Measurements from ENCODE around the gene TNP2. TPM values are rescaled to one million over a fixed set of nuclear protein-coding genes. Genes with fewer than 3 reads are reported as not detected.
"Not testable (repeated sequence)": the region's sequence is repeated elsewhere in the genome, so short reads cannot be mapped to it uniquely, and the experiment has no call there.

TNP2 gene
- total and polyA plus RNA-seq, 2 of the 4 experiments (the other 2 are of a cell fraction): not detected

- DNase-seq (no peak), ATAC-seq (ENCODE audit: low read depth) (no peak)
- Histone ChIP-seq H4K5ac (ENCODE audit: low read depth, low read length) (no peak overlapping the region), H3K4ac (ENCODE audit: low read depth, low read length) (no peak overlapping the region), H3K79me1 (ENCODE audit: low read depth in 1 of 2, low read length in 2 of 2) (no peaks in the 10 kb centered on the region), H3K4me1 (ENCODE audit: control insufficient read depth, insufficient read depth, low read length) (peaks cover 10% of the 10 kb centered on the region), H3K27ac (ENCODE audit: insufficient read depth, low read length) (no peak overlapping the region), H3K23ac (ENCODE audit: low read depth, low read length) (no peak overlapping the region), H3K9ac (ENCODE audit: low read depth, low read length) (no peak overlapping the region), H3K56ac (ENCODE audit: extremely low read depth, insufficient read depth, low read length) (no peak overlapping the region), H3K36me3 (ENCODE audit: control insufficient read depth, insufficient read depth, low read length) (no peaks in the 10 kb centered on the region), H2BK15ac (ENCODE audit: low read depth, low read length) (no peak overlapping the region), H3K14ac (replicated peaks; ENCODE audit: low read depth, low read length) (no peak overlapping the region), H3K18ac (ENCODE audit: low read depth, low read length) (no peak overlapping the region), H3K4me3 (ENCODE audit: insufficient read depth, low read depth, low read length) (no peak overlapping the region), H2BK20ac (ENCODE audit: low read depth, low read length) (no peak overlapping the region; the same call in 1 of the 2 replicates), H3K4me2 (ENCODE audit: low read depth, low read length) (no peak overlapping the region), H4K91ac (ENCODE audit: insufficient read depth, low read depth, low read length) (no peak overlapping the region), H2AK9ac (replicated peaks; ENCODE audit: low read depth, low read length, poor library complexity) (no peak overlapping the region), H3K27me3 (ENCODE audit: control insufficient read depth, insufficient read depth, low read length) (no peaks in the 10 kb centered on the region), H3K9me3 (ENCODE audit: control insufficient read depth, insufficient read depth, low read length) (no peaks in the 10 kb centered on the region), H2BK5ac (ENCODE audit: low read depth, low read length, poor library complexity, severe bottlenecking) (no peak overlapping the region), H2AFZ (replicated peaks; ENCODE audit: low read length, poor library complexity) (no peak overlapping the region), H2AK5ac (ENCODE audit: low read depth, low read length) (0 out of 2 replicates have a peak overlapping the region, but pooled peaks have one; percentile 6), H2BK120ac (ENCODE audit: low read depth, low read length) (no peak overlapping the region), H4K8ac (ENCODE audit: low read depth in 2 of 2, low read length in 2 of 2) (no peak overlapping the region), H4K20me1 (ENCODE audit: insufficient read depth, low read length) (no peaks in the 10 kb centered on the region), H3K9me1 (ENCODE audit: insufficient read depth, low read length) (no peaks in the 10 kb centered on the region)
- no TSS peak for BruUV-seq (replicated peaks)
- no CpG with 5 or more reads among the region's 6 CpGs for WGBS, 2 experiments (ENCODE audit: extremely low coverage in 2 of 2, insufficient read length in 1 of 2)
- ChIA-PET CTCF (no interaction called here), POLR2A (ENCODE audit: unreplicated experiment) (no interaction called here)
- intact Hi-C loops (cut with micrococcal nuclease) (loop anchor here (5.0 kb wide), 1 partner anchor 52 kb away; no protein-coding TSS in a partner anchor), dilution Hi-C loops (cut with HindIII; ENCODE audit: low sequenced_read_pairs, unreplicated experiment) (no loop called here), in situ Hi-C loops (cut with MboI; ENCODE audit: low sequenced_read_pairs) (no loop called here)
- TF ChIP-seq CEBPB (IDR thresholded peaks at IDR 0.05; ENCODE audit: low read depth, low read length) (no peak), POLR2A (IDR thresholded peaks at IDR 0.05; ENCODE audit: low read depth, low read length) (no peak), USF2 (IDR thresholded peaks at IDR 0.05; ENCODE audit: low read depth, low read length) (no peak), NFE2L2 (IDR thresholded peaks at IDR 0.05; ENCODE audit: low read depth, low read length) (no peak), SMC3 (IDR thresholded peaks at IDR 0.05; ENCODE audit: low read depth, low read length) (no peak)
Observed at GRCh38 chr16:11299865-11300559, 30.9 kb upstream of the TNP2 start.

- H4K20me1 ChIP-seq (ENCODE audit: insufficient read depth, low read length); ATAC-seq (ENCODE audit: low read depth); H4K8ac ChIP-seq (ENCODE audit: low read depth in 2 of 2, low read length in 2 of 2); H2AK9ac ChIP-seq (replicated peaks; ENCODE audit: low read depth, low read length, poor library complexity); H3K56ac ChIP-seq (ENCODE audit: extremely low read depth, insufficient read depth, low read length); H3K23ac ChIP-seq (ENCODE audit: low read depth, low read length); DNase-seq; H3K4ac ChIP-seq (ENCODE audit: low read depth, low read length); H2BK20ac ChIP-seq (ENCODE audit: low read depth, low read length); H4K5ac ChIP-seq (ENCODE audit: low read depth, low read length); H3K9ac ChIP-seq (ENCODE audit: low read depth, low read length); H3K27me3 ChIP-seq (ENCODE audit: control insufficient read depth, insufficient read depth, low read length); H2BK120ac ChIP-seq (ENCODE audit: low read depth, low read length); POLR2A ChIA-PET (ENCODE audit: unreplicated experiment); BruUV-seq (replicated peaks); H3K4me3 ChIP-seq (ENCODE audit: insufficient read depth, low read depth, low read length); H3K9me1 ChIP-seq (ENCODE audit: insufficient read depth, low read length); in situ Hi-C loops (cut with MboI; ENCODE audit: low sequenced_read_pairs); H3K27ac ChIP-seq (ENCODE audit: insufficient read depth, low read length); dilution Hi-C loops (cut with HindIII; ENCODE audit: low sequenced_read_pairs, unreplicated experiment); H3K4me2 ChIP-seq (ENCODE audit: low read depth, low read length); CTCF ChIA-PET; H3K18ac ChIP-seq (ENCODE audit: low read depth, low read length); H3K36me3 ChIP-seq (ENCODE audit: control insufficient read depth, insufficient read depth, low read length); H3K79me1 ChIP-seq (ENCODE audit: low read depth in 1 of 2, low read length in 2 of 2); H2BK15ac ChIP-seq (ENCODE audit: low read depth, low read length); H4K91ac ChIP-seq (ENCODE audit: insufficient read depth, low read depth, low read length); H2AFZ ChIP-seq (replicated peaks; ENCODE audit: low read length, poor library complexity); H2BK5ac ChIP-seq (ENCODE audit: low read depth, low read length, poor library complexity, severe bottlenecking); H2AK5ac ChIP-seq (ENCODE audit: low read depth, low read length); H3K9me3 ChIP-seq (ENCODE audit: control insufficient read depth, insufficient read depth, low read length); H3K14ac ChIP-seq (replicated peaks; ENCODE audit: low read depth, low read length): not testable (repeated sequence)
- peaks cover 10% of the 10 kb centered on the region for H3K4me1 ChIP-seq (ENCODE audit: control insufficient read depth, insufficient read depth, low read length)
- 91% methylated on average over 5 of the region's 13 CpGs; no CpG with 5 or more reads in 1 of the 2 experiments for WGBS, 2 experiments (ENCODE audit: extremely low coverage in 2 of 2, insufficient read length in 1 of 2)
- intact Hi-C loops (cut with micrococcal nuclease): loop anchor here (5.0 kb wide), 1 partner anchor 53 kb away; no protein-coding TSS in a partner anchor
Observed at GRCh38 chr16:11298950-11299547, 29.9 kb upstream of the TNP2 start.
